NOMO-1 treated with dmso at 0.1 percent for 144 hours (cell line): Measurements from ENCODE around the gene KCNMA1.

Experiments
- DNase-seq: peaks from one replicate; lab custom pipeline; 2025; ENCODE audit not compliant: unreplicated experiment; lab: John Stamatoyannopoulos, UW

The KCNMA1 gene

DNA sequence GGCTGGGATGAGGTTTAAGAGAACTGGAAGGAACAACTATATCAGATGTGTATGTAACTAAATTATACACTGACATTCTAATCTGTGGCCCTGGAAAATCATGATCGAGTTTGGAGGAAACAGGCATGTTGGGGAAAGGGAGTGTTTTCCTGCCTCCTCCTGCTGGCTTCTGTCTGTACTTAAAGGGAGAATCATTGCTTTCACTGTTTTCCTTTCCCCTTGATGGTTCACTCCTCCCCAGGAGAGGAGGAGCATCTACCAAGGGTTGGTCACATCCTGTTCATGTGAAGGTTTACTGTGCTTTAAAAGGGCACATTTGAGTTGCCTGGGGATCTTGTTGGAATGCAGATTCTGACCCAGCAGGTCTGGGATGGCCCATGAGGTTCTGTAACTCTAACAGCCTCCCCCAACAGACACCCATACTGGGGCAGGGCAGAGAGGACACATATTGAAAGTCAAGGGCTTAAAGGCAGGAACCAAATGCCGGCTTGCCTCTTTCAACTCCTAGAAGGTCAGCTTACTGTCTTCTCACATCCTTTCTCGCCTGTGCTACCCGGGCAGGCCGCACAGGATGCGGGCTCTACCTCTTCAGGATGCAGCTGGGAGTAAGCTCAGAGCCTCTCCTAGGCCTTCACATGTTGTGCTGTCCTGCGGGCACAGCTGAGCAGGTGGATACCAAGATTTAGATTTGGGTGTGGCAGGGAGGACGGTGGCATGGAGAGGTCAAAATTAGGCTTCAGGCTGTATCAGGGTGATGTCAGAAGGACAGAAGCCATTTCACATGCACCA is 694.8 kb downstream of the KCNMA1 start:
- no peak for DNase-seq

DNA sequence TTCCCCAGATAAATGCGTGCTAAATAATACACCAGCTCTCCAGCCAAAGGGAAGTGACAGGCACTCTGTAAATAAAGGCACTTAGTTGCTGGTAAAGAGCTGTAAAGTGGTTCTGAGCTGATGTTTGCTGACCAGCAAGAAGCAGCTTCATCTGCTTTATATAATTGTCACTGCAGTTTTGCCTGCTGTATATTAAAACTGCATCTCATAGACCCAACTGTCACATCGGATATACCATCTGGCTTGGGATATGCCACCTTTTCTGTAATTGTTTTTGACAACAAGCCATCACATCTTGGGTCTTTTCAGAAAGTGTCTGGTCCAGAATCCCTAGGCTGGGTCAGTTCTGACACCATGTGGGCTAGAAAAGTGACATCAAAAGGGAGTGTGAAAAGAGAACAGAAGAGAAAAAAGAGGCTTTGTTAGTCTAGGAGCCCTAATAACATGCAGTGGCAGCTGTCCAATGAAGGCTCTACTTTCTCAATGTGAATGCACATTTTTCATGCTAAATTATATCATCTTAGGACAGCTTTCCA is 697.6 kb downstream of the KCNMA1 start:
- DNase-seq: no peak

DNA sequence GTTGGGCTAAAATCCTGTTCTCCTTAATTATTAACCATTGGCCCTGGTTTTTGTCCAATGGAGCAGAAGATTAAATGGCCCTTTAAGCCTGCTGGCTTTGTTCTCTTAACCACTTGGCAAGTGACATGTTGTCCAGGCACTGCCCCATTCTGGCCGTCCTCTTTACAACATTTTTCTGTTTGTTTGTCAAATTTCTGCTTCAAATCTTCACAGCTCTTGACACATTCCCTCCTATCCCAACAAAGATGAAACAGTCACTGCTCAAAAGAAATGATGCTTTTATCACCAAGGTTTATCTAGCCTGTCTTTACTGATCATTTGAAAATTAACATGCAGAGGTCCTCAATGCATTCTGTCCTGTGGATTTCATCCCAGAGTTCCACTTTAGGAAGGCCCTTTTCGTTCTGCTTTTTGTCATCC is 700.4 kb downstream of the KCNMA1 start:
- DNase-seq: no peak

DNA sequence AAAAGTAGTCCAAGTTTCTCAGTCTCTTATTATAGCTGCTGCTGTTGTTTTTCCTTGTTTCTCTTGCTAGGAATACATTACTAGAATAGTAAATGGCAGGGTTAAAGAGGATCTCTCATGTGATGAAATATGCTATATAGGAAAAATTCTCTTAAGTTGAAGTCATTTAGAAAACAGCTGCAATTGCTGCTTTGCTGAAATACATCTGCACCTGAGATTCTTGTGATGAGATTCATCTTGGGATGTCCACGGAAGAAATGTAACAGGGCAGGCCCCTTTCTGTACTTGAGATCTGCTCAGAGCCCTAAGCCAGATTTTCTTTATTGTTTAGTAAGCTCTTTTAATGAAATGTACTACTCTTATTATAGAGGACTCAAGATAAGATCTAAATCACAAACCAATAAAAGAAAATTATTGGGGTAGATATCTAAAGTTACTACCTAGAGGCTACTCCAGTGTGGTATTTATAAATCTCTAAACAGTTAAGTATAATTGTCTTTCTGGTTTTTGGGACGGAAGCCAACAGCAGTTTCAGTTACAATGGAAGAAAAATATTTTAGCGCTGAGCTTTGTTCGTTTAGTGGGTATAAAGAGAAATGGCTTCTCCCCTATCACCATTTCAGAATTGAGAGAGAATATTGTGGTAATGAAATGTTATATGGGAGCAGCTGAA is 701.5 kb downstream of the KCNMA1 start:
- DNase-seq: no peak

DNA sequence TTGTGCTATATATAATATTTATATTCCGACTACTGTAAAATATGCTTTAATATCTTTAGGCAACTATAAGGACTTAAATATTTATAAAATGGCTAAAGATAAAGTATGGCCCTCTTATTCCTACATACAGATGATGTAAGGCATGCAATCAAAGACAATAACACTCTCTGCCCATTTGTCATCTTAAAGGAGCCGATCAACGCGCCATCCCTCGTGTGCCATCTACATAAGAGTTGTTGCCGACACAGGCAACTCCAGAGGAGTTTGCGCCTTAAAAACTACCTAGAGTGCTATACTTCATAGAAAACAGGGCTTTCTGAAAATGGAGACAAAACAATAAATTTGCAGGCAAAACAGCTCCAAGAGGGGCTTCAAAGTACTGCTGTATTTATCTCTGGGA is 709.0 kb downstream of the KCNMA1 start:
- DNase-seq: no peak

DNA sequence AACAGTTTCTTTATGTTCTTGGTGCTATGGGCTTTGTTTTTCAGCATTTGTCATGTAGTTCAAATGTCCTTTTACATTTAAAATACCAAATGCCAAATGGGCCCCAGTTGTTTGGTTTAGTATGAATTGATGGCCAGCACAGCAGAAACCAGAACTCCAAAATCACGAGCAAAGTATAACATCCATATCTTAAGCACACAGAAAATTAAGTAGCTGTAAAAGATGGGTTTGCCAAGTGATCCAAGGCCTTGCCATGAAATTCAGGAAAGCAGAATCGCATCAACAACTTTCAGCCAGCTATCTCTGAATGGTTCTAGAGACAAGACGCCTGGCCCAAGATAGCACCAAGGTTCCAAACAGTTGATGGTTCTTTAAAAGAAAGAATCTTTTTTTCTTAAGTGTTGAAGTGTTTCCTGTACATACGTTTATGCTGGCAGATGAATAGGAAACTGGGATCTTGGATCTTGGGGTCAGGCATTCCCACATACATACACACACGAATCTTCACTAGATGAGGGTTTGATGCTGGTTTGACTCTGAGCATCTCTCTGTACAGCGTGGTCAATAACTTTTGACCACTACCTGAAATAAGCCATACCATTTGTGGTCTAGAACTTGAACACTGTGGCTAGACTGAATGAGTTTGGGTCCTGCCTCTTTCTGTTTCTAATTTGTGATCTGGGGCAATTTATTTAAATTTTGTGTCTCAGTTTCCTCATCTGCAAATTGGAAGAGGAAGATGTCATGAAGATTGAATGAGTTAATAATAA is 711.8 kb downstream of the KCNMA1 start:
- DNase-seq: no peak

DNA sequence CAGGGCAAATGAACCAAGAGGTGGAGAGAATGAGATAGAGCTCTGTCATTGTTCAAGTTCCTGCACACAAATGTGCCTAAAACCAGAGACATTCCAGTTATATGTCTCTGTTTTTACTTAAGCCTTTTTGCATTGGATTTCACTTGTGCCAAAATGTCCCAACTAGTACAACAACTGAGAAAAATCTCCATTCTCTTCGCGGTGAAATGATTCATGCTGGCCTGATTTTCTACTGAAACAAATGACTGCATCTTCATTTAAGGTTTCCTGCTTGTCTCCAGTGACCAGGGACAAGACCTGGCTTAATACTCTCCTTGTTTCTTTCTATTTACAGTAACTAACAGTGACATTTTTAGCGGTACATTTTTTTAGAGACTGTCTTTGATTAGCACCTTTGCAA is 714.9 kb downstream of the KCNMA1 start:
- DNase-seq: no peak

DNA sequence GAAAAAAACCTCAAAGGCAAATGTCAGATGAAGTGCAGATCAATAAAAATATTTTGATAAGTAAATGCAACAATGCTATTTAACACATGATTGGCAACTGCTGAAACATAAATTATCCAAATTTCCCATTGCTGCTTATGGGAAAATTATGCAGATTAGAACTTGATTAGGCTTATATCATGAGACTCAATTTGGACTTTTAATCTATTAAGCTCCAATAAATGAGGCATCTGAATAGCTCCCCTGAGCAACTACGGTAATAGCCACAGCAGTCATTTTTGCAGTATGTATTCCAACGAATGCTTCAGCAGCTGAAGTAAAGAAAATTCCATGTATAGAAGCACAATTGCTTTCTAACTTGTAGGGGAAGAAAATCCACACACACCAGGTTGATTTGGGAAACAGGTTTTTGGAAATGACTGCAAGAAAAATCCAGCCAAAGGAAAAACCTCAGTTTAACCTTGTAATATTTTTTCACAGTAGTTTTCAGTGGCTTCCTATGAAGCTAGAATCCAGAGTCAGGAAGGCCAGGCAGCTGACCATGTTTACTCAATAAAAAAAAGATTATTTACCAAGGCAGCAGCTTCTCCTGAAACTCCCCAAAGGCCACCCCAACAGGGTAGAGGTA is 716.1 kb downstream of the KCNMA1 start:
- no peak for DNase-seq

DNA sequence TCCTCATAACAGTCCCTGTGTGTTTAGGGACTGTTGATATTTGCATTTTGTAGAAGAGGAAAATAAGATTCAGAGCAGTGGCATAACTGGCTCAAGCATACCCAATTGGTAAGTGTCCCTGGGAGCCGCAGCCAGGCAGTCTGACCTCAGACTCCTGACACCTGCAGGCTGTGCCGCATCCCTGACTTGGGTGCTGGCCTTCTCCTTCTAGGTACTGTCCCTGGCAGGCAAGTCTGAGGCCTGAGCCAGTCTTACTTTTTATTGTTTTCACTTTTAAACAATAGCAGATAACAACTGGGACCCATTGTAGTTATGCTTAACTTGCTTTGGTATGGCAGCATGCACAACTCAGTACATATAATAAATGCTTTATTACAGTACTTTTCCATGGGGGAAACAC is 717.0 kb downstream of the KCNMA1 start:
- DNase-seq: no peak

DNA sequence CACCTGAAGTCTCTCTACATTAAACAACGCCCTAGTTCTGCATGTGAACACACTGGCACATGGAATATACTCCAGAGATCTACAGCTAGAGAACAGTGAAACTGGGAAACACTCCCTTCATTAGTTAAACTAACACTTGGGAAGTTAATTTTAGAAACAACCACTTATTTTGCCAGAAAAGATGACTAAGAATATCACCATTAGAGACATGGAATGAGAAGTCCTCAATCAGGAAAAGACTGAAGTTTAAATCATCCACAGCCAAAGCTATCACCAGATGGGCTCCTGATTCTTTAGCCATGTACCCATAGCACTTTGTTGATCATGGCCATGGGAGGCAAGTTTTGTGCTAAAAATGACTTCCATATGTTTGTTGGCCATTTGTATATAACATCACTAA is 719.5 kb downstream of the KCNMA1 start:
- no peak for DNase-seq

DNA sequence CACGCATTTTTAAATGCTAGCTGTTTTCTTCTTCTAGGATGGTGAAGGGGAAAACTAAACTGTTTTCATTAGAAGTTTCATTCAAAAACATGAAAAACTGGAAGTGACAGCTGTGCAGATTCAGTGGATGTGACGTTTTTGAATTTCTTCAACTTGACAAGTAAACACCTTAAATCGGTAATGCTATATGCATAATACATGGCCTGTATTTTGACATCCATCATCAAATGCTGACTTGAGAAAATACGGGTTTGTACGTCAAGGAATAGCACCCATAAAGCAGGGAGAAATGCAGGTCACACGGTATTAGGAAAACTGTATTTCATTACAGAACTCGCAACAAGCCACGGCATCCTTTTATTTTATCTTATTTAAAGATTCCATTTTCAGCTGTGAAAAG is 720.5 kb downstream of the KCNMA1 start:
- DNase-seq: no peak

DNA sequence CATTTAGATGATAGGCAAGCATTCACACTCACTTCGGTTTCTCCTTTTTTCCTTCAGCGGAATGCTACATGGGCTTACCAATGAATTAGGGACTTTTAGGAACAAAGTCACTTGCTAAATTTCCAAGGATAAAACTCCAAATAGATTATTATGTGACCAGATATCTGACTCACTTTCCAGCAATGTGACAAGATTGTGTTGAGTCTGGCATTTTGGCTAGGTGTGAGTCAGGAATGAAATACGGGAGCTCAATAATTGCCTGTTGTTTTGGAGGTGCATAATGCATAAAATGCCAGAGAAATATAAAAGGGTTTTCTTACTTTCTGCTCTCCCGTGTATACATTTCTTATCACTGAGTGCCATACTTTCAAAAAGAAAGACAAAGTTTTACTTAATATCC is 721.1 kb downstream of the KCNMA1 start:
- DNase-seq: no peak

DNA sequence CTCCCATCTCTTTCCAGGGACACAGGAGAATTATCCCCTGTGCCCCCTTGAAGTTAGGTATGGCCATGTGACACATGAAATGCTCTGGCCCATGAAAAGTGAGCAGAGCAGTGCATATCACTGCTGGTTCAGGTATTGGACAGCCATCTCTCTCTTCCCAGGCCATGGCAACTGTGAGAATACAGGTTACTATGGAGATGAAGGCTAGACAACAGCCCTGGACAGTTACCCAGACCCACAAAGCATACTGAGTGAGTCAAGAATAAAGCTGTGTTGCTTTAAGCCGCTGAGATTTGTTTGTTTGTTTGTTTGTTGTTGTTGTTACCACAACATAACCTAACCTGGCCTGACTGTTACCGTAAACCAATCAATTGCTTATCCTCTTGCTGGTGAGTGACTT is 722.3 kb downstream of the KCNMA1 start:
- no peak for DNase-seq

DNA sequence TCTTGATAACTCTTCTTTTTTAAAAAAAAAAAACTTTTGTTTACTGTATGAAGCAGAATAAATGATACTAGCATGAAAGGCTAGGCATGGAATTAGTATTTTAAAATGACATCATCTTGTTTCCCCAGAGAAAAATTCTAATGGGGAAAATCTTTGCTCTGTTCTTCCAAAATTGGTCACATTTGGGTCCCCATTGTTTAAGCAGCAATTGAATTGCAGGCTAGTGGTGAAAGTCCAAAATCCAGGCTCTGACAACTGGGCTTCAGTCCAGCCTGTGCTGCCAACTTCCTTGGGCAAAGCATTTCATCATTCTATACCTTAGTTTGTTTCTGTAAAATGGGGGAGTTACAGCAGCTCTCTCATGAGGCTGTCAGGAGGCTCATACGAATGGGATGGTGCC is 726.4 kb downstream of the KCNMA1 start:
- no peak for DNase-seq

DNA sequence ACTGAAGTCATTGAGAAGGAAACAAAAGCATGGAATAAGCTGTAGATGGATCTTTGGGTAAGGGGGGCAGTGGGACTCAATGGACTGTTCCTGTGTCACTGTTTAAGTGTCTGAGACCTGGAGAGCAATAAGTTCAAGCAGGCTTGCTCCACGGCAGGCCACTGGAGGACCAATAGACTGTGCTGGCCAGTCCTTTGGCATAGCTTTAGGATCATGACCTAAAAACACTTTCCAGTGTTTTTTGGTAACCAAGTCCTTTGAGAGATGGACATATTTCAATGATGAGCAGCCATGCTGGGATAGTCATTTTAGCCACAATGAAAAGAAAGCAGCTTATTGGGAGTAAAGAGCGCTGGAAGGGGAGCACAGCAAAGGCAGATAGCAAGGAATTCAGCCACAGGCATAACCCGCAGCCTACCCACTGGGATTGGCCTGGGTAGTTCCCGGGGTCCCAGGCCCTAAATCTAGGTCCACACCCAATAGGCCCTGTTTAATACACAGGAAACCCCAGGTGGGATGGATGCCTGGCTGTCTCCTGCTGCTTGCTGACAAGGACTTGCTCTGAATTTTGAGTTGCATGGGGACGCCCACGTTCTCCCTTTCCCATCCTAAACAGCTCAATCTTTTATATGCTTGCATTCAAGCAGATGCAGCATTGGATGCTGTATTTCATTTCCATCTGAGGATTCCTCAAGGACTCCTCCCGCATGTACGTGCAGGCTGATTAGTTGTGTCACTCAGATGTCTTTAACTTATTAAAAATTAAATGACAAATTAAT is 727.2 kb downstream of the KCNMA1 start:
- no peak for DNase-seq

DNA sequence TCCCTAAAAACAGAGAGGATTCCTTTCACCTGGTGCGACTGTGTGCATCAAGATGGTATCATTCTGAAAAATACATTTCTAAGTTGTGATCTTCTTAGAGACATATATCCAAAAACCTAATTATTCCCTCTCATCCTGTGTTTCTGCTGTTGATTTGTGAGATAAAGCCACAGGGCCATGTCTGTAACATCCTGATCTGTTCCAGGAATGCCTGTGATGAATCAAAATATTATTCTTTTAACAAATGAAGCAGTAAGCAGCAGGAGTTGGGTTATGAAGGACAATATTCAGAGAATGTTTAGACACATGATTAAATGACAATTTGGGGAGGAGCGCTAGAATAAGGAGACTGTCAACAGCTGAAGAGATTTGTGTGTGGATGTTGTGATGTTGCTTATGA is 731.4 kb downstream of the KCNMA1 start:
- no peak for DNase-seq

DNA sequence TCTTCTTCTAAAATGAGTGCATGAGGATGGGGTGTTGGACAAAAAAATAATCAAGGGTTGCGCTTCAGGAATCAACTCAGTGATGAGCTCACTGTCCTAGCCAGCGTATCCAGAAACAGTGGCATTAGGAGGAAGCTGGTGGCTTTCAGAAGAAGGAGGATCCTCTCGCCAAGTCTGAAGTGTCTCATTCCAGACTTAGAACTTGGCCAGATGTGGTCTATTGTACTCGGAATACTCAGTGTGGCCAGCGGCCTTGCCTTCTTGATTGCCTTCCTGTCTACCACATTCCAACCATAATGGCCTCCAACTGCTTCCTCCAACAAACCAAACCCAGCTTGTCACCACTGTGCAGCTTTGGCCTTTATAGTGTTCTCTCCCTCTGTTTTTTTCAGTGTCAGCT is 732.4 kb downstream of the KCNMA1 start:
- DNase-seq: no peak

DNA sequence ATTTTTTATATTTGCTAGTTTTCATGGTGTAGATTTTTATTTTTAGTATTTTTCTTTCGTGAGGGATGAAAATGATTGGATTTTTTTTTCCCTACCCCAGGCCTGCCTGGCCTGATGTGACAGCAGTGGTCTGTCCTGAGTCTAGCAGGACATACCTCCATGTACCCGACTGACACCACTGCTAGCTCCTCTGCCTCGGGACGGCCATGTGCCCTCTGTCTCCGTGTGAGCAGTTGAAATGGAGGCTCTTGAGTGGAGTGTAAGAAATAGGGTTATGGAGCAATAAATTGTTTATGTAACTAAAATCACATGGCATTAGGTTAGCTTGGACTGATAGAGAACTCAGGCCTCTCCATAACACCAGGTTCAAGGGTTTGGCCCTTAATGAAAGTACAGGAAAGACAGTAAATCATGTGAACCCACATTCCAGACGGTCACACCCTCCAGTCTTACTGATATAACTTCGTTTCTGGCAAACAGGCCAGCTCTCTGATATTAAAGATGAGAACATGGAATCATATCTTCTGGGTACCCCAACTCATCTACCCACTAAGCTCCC is 734.1 kb downstream of the KCNMA1 start:
- DNase-seq: no peak

DNA sequence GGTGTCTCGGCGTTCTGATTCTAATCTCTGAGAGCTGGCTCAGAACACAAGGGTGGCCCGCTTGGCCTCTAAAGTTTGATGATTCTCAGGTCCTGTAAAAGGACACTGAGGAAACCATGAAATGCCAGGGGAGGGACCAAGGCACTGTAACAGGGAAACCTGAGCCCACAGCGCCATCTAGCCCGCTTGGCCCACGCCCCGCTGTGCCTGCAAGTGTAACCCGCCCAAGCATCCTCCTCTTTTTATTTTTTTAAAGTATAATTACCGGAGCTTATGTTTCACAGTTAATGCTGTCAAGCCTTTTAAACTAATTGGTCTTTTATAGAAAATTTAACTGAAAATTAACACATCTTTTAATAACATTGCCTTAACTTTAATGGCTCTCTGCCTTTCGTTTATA is 734.7 kb downstream of the KCNMA1 start:
- no peak for DNase-seq

DNA sequence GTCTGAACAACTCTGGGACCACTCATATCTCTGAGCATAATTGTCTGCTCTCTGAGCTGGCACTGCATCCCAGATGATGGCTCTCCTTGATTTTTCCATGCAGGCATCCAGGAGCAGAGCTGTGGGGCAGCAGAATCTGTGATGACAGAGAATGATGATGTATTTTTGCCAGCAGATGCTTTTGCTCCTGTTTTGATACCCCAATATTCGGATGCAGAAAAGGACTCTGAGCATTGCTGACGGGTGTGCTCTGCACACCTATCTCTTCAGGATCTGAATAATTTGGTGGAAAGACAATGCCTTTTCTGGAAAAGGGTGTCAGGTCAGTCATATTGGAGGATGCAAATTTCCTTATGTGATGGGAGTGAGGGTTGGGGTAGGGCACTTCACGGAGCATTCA is 735.9 kb downstream of the KCNMA1 start:
- no peak for DNase-seq
